ENCODE measurements around the gene NOP14. TPM values are rescaled to one million over a fixed set of nuclear protein-coding genes. Genes with fewer than 3 reads are reported as not detected.
A peak's percentile ranks its signal among the peaks of the same experiment; 100 is the strongest.

The NOP14 gene
- total and polyA plus RNA-seq, 2 of the 8 experiments (the other 6 are each of a cell fraction or from before 2014, with no cell fraction given) = 8.6 to 45.3 TPM

- Histone ChIP-seq H3K4ac (replicated peaks; ENCODE audit: insufficient read length, low read depth, low read length) (no peak overlapping the region), H3K9ac (replicated peaks in 1 of 4; ENCODE audit: extremely low read depth in 1 of 4, low read depth in 3 of 4, low read length in 3 of 4) (peak overlapping the region in 1 of 4 experiments; percentile 55; a peak in 1 of 7 replicates), H3K9me3 (ENCODE audit: insufficient read depth in 2 of 2, low read depth in 1 of 2, low read length in 1 of 2) (no peaks in the 10 kb centered on the region), H3K36me3 (ENCODE audit: control insufficient read depth in 2 of 4, insufficient read depth in 4 of 4, low read length in 3 of 4) (peaks cover 0 to 4% (median 0%) of the 10 kb centered on the region in 4 experiments; a peak in 2 of 8 replicates), H3K23me2 (ENCODE audit: low read depth, low read length) (peaks cover 16% of the 10 kb centered on the region; the same call in 1 of the 2 replicates), H2AFZ (ENCODE audit: low read length) (peak overlapping the region; percentile 60; the same call in 1 of the 2 replicates), H3K4me2 (ENCODE audit: insufficient read depth in 1 of 2, low read depth in 2 of 2, low read length in 2 of 2) (peak overlapping the region; percentile 74 to 84), H3K79me1 (ENCODE audit: low read depth, low read length) (peaks cover 5% of the 10 kb centered on the region; the same call in 1 of the 2 replicates), H4K91ac (replicated peaks; ENCODE audit: insufficient read length, low read length) (no peak overlapping the region), H2AK5ac (ENCODE audit: low read depth, low read length) (no peak overlapping the region), H3K56ac (replicated peaks; ENCODE audit: insufficient read length, low read depth, low read length) (no peak overlapping the region), H3K4me3 (ENCODE audit: extremely low read depth in 1 of 4, insufficient read depth in 2 of 4, low read depth in 3 of 4, low read length in 4 of 4) (peak overlapping the region; percentile 60 to 79 (median 76)), H3K18ac (ENCODE audit: extremely low read depth, low read length) (no peak overlapping the region), H2BK12ac (ENCODE audit: low read depth, low read length) (no peak overlapping the region), H3K27ac (ENCODE audit: low read depth, low read length) (no peak overlapping the region), H3K27me3 (replicated peaks in 1 of 4; ENCODE audit: control insufficient read depth in 3 of 4, extremely low read depth in 1 of 4, insufficient read depth in 3 of 4, low read length in 3 of 4) (peaks cover 0 to 7% (median 6%) of the 10 kb centered on the region in 4 experiments; a peak in 4 of 7 replicates), H3K23ac (ENCODE audit: insufficient read length) (no peak overlapping the region), H2BK20ac (ENCODE audit: low read length) (no peak overlapping the region), H4K5ac (ENCODE audit: insufficient read length, low read depth, low read length) (no peak overlapping the region), H4K8ac (ENCODE audit: extremely low read depth, insufficient read depth, low read length) (peak overlapping the region; percentile 71; the same call in 1 of the 2 replicates), H2BK5ac (ENCODE audit: low read depth, low read length) (no peak overlapping the region), H4K20me1 (replicated peaks in 1 of 2; ENCODE audit: control insufficient read depth in 1 of 2, insufficient read depth in 2 of 2, low read length in 2 of 2) (peaks cover 2 to 7% of the 10 kb centered on the region in 2 experiments), H3K79me2 (ENCODE audit: control insufficient read depth in 1 of 2, insufficient read depth in 2 of 2, low read length in 2 of 2) (peaks cover 2 to 25% of the 10 kb centered on the region in 2 experiments; a peak in 3 of 4 replicates), H2BK120ac (replicated peaks; ENCODE audit: low read depth, low read length) (no peak overlapping the region), H3K4me1 (replicated peaks in 1 of 4; ENCODE audit: control insufficient read depth in 3 of 4, insufficient read depth in 4 of 4, low read length in 3 of 4) (peaks cover 3 to 9% (median 6%) of the 10 kb centered on the region in 4 experiments; a peak in 5 of 7 replicates), H3K14ac (ENCODE audit: insufficient read length) (no peak overlapping the region), H2BK15ac (ENCODE audit: low read length) (no peak overlapping the region)
- WGBS, 2 experiments (ENCODE audit: extremely low coverage in 1 of 2, insufficient coverage in 1 of 2, insufficient read length in 1 of 2, insufficient replicate concordance in 2 of 2, low coverage in 1 of 2, low lambda C conversion rate in 2 of 2, missing lambda C conversion rate in 1 of 2) = 20% methylated on average over 15 of the region's 38 CpGs; no CpG with 5 or more reads in 1 of the 2 experiments
- DNase-seq (ENCODE audit: low read depth in 1 of 2, low spot score in 2 of 2) (no peak), FAIRE-seq (no peak)
- CTCF ChIA-PET (ENCODE audit: partially characterized antibody) = interaction anchor here (0.8 to 6.4 kb wide), 5 partner anchors 10 to 201 kb away, joined by 3 to 60 read pairs (median 5); no protein-coding TSS in a partner anchor
- peak; percentile 25 for TF ChIP-seq EZH2 (IDR thresholded peaks at IDR 0.05; ENCODE audit: low read depth, low read length, severe bottlenecking)
- no peak for TF ChIP-seq CTCF (IDR thresholded peaks at IDR 0.05; ENCODE audit: control extremely low read depth in 1 of 3, insufficient read depth in 1 of 3, low read depth in 1 of 3, low read length in 3 of 3)
- TF ChIP-seq KDM4A (IDR thresholded peaks at IDR 0.05; ENCODE audit: low read depth, low read length, severe bottlenecking) = peak; percentile 21
- 0 out of 2 replicates have a peak, but pooled peaks have one; percentile 13 for TF ChIP-seq RBBP5 (IDR thresholded peaks at IDR 0.05; ENCODE audit: borderline replicate concordance, low read depth, low read length)
- no peak for TF ChIP-seq ASH2L (IDR thresholded peaks at IDR 0.05; ENCODE audit: low read length)
- TF ChIP-seq PHF8 (conservative IDR thresholded peaks at IDR 0.05; ENCODE audit: low read depth, low read length) = peak; percentile 38; the same call in 1 of the 2 replicates
- POLR2A ChIA-PET (ENCODE audit: partially characterized antibody) = interaction anchor here (0.6 to 3.4 kb wide), 13 partner anchors 8 to 389 kb away, joined by 3 to 13 read pairs (median 4); no protein-coding TSS in a partner anchor
These were observed 813 bp upstream of the NOP14 start for GRCh38 chr4:2963966-2964471.
